Measurements from ENCODE around the gene SLC43A1.

DNA sequence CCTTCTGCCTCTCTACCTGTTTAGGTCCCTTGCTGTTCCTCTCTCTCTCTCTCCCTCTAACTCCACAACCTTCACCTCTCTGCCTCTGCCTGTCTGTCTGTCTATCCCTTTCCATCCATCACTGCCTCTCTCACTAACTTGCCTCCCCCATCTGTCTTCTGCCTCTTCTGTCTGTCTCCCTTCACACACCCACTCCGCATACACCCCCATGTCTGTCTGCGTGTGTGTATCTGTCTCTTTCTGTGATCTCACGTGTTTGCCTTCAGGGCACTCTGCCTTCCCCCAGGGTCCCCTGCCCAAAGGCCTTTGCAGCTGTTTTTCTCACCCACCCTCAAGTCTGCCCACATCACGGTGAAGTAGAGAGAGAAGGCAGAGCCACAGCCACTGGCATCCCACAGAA is 47.2 kb downstream of the SLC43A1 start:
- TF ChIP-seq, protein P1, sequence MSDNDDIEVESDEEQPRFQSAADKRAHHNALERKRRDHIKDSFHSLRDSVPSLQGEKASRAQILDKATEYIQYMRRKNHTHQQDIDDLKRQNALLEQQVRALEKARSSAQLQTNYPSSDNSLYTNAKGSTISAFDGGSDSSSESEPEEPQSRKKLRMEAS (IDR thresholded peaks at IDR 0.05; ENCODE audit: low read depth): no peak
- TF ChIP-seq CTCF (IDR thresholded peaks at IDR 0.05) (no peak), EZH2phosphoT487 (IDR thresholded peaks at IDR 0.05; ENCODE audit: borderline replicate concordance, low read depth) (no peak), RAD21 (IDR thresholded peaks at IDR 0.05; ENCODE audit: low read length) (no peak), TAF1 (IDR thresholded peaks at IDR 0.05; ENCODE audit: borderline replicate concordance, low read depth, low read length) (no peak), NRF1 (IDR thresholded peaks at IDR 0.05; ENCODE audit: low read depth, low read length) (no peak), IRF3 (IDR thresholded peaks at IDR 0.05; ENCODE audit: low read depth, low read length) (no peak), POLR2AphosphoS5 (IDR thresholded peaks at IDR 0.05; ENCODE audit: low read depth, low read length) (no peak), JUND (IDR thresholded peaks at IDR 0.05) (no peak), EP300 (IDR thresholded peaks at IDR 0.05; ENCODE audit: borderline replicate concordance in 1 of 2, low read depth in 1 of 2, low read length in 1 of 2) (no peak)
- TF ChIP-seq, protein P2, sequence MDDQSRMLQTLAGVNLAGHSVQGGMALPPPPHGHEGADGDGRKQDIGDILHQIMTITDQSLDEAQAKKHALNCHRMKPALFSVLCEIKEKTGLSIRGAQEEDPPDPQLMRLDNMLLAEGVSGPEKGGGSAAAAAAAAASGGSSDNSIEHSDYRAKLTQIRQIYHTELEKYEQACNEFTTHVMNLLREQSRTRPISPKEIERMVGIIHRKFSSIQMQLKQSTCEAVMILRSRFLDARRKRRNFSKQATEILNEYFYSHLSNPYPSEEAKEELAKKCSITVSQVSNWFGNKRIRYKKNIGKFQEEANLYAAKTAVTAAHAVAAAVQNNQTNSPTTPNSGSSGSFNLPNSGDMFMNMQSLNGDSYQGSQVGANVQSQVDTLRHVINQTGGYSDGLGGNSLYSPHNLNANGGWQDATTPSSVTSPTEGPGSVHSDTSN (IDR thresholded peaks at IDR 0.05): no peak

All from SK-N-SH (cell line).